ENCODE measurements around the gene SLC16A8. TPM values are rescaled to one million over a fixed set of nuclear protein-coding genes. Genes with fewer than 3 reads are reported as not detected.
"Not testable (repeated sequence)": the region's sequence is repeated elsewhere in the genome, so short reads cannot be mapped to it uniquely, and the experiment has no call there.

SLC16A8 gene
- total RNA-seq, 1 experiment from 2014 or later = not detected

DNA sequence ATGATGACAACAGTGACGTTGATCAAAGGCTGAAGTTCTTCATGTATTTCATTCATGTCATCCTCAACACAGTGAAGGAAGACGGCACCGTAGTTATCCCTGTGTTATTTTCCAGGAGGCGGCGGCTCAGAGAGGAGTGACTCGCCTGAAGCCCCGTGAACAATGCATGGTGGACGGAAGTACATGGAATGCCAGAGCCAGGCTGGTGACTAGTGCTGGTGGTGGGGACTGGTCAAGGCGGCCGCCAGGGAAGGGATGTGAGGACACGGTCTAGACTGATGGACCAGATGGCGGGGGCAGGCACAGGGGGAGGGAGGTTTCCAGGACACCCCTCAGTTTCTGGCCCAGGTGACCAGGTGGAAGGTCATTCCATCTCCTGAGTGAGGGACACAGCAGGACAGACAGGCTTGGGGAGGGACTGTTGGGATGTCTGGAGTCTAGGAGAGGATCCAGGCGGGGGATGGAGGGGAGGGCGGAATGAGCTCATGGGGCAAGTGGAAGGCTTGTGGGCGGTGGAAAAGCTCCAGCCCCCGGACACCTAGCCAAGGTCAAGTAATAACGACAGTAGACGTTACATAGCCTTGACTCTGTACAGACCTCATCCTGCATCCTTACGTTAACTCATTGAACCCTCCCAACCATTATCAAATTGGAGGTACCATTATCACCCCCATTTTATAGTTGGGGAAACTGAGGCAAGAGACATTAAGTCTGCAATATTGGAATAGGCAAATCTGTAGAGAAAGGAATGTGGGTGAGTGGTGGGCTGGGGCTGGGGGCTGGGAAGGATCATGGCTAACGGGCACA, 42.8 kb downstream of the SLC16A8 start:
- intact Hi-C loops (cut with micrococcal nuclease) = no loop called here
- CTCF ChIA-PET = interaction anchor here (1.0 kb wide), 1 partner anchor 11 kb away, joined by 3 read pairs; no protein-coding TSS in a partner anchor

DNA sequence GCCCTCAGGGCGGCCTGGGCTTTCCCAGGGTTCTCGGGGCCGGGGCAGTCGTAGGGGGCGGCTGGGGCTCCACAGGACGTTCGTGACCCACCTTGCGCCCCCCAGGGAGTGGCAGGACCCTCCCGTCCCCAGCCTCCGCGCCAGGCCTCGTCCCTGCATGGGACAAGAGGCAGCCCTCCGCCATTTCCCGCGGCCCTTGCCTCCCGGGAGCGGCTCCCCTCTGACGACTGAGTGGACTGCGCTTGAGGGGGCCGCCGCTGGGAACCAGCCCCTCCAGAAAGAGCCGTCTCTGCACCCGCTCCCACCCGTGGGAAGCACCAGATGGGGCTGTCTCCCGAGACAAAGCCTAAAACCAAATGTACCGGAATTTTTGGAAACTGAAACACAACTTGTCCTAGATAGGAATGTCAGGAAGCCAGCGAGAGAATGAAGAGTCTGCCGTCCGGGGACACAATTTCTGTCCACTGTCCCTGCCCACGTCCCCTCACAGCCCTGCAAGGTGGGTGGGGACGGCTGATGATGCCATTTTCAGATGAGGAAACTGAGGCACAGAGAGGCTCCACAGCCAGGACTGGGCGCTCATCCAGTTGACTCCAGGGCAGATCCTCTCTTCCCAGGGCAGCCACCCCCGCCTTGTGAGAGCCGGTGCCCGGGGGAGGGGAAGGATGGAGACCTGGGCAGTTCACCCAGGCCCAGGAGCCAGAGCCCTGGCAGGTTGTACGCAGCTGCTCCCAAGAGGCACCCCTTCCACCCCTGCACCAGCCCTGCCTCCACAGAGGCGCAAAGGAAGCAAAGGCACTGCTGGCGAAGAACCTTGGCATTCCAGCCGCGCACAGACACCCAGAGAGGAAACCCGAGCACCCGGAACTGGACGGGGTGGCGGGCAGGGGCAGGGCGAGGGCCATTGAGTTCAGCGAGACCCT, 44.8 kb downstream of the SLC16A8 start:
- H3K9me3 Mint-ChIP-seq (ENCODE audit: unreplicated experiment) = no peaks in the 10 kb centered on the region
- intact Hi-C loops (cut with micrococcal nuclease) = no loop called here
- no peak overlapping the region for H3K4me3 Mint-ChIP-seq (ENCODE audit: unreplicated experiment)
- no peaks in the 10 kb centered on the region for H3K27me3 Mint-ChIP-seq (ENCODE audit: insufficient read depth, unreplicated experiment)
- H3K4me1 Mint-ChIP-seq (ENCODE audit: insufficient read depth, unreplicated experiment) = peaks cover 10% of the 10 kb centered on the region
- BruUV-seq (replicated peaks) = no TSS peak
- DNase-seq (ENCODE audit: unreplicated experiment) = no peak
- H3K27ac Mint-ChIP-seq (ENCODE audit: low read depth, unreplicated experiment) = no peak overlapping the region
- TF ChIP-seq, protein P1, sequence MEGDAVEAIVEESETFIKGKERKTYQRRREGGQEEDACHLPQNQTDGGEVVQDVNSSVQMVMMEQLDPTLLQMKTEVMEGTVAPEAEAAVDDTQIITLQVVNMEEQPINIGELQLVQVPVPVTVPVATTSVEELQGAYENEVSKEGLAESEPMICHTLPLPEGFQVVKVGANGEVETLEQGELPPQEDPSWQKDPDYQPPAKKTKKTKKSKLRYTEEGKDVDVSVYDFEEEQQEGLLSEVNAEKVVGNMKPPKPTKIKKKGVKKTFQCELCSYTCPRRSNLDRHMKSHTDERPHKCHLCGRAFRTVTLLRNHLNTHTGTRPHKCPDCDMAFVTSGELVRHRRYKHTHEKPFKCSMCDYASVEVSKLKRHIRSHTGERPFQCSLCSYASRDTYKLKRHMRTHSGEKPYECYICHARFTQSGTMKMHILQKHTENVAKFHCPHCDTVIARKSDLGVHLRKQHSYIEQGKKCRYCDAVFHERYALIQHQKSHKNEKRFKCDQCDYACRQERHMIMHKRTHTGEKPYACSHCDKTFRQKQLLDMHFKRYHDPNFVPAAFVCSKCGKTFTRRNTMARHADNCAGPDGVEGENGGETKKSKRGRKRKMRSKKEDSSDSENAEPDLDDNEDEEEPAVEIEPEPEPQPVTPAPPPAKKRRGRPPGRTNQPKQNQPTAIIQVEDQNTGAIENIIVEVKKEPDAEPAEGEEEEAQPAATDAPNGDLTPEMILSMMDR (IDR thresholded peaks at IDR 0.05; ENCODE audit: unreplicated experiment) = no peak
- CTCF ChIA-PET = no interaction called here
- POLR2A ChIA-PET = no interaction called here
- no peaks in the 10 kb centered on the region for H3K36me3 Mint-ChIP-seq (ENCODE audit: insufficient read depth, unreplicated experiment)

More for the DNA sequence above, 42.8 kb downstream of the SLC16A8 start:
- Mint-ChIP-seq H3K27ac (ENCODE audit: low read depth, unreplicated experiment) (no peak overlapping the region), H3K27me3 (ENCODE audit: insufficient read depth, unreplicated experiment) (no peaks in the 10 kb centered on the region), H3K36me3 (ENCODE audit: insufficient read depth, unreplicated experiment) (no peaks in the 10 kb centered on the region), H3K4me1 (ENCODE audit: insufficient read depth, unreplicated experiment) (no peaks in the 10 kb centered on the region), H3K4me3 (ENCODE audit: unreplicated experiment) (no peak overlapping the region), H3K9me3 (ENCODE audit: unreplicated experiment) (no peaks in the 10 kb centered on the region)
- DNase-seq (ENCODE audit: unreplicated experiment) = no peak
- BruUV-seq (replicated peaks) = no TSS peak
- POLR2A ChIA-PET = no interaction called here
- TF ChIP-seq, protein P1 (IDR thresholded peaks at IDR 0.05; ENCODE audit: unreplicated experiment) = no peak

DNA sequence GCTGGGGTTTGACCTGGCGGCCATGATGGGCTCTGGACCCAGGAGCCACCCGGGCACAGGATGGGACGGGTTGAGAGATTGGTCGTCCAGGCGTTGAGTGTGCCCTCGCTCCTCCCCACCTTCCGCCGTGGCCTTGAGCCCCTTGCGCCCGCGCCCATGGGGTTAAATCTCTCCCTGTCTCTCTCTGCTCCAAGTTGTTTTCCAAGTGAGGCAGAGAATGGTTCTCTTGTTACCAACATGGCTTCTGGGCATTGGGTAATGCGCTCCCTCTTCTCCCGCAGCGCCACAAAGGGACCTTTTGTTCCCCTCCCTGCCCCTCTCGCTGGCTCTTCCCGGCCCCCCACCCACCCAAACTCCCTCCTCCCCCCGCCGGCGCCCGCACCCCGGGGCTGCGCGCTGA, 45.6 kb downstream of the SLC16A8 start:
- Mint-ChIP-seq H3K4me3 (ENCODE audit: unreplicated experiment) (no peak overlapping the region), H3K27me3 (ENCODE audit: insufficient read depth, unreplicated experiment) (no peaks in the 10 kb centered on the region), H3K4me1 (ENCODE audit: insufficient read depth, unreplicated experiment) (peaks cover 15% of the 10 kb centered on the region), H3K36me3 (ENCODE audit: insufficient read depth, unreplicated experiment) (no peaks in the 10 kb centered on the region), H3K9me3 (ENCODE audit: unreplicated experiment) (no peaks in the 10 kb centered on the region), H3K27ac (ENCODE audit: low read depth, unreplicated experiment) (no peak overlapping the region)
- CTCF ChIA-PET = interaction anchor here (1.7 kb wide), 1 partner anchor 14 kb away, joined by 6 read pairs; no protein-coding TSS in a partner anchor
- intact Hi-C loops (cut with micrococcal nuclease) = no loop called here
- DNase-seq (ENCODE audit: unreplicated experiment) = no peak
- TF ChIP-seq, protein P1 (IDR thresholded peaks at IDR 0.05; ENCODE audit: unreplicated experiment) = no peak
- no TSS peak for BruUV-seq (replicated peaks)
- POLR2A ChIA-PET = no interaction called here

DNA sequence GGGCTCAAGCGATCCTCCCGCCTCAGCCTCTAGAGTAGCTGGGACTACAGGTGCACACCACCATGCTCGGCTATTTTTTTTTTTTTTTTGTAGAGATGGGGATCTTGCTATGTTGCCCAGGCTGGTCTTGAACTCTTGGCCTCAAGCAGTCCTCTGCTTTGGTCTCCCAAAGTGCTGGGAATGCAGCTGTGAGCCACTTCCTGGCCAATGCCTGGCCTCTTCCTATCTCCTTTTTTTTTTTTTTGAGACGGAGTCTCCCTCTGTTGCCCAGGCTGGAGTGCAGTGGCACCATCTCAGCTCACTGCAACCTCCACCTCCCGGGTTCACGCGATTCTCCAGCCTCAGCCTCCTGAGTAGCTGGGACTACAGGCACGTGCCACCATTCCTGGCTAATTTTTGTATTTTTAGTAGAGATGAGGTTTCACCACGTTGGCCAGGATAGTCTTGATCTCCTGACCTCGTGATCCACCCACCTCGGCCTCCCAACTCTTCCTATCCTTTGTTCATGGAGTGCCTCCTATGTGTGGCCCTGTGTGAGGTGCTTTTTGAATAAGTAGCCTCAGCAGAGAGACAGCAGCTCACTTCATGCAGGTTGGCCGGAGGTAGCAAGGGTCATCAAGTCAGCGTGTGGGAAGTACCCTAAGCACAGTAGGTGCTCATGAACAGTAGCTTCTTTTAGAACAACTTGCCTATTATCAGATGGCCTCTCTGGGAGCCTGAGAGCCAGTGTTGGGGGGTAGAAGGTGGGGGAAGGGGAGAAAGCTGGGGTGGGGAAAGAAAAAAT, 46.4 kb downstream of the SLC16A8 start:
- H3K36me3 Mint-ChIP-seq (ENCODE audit: insufficient read depth, unreplicated experiment); H3K9me3 Mint-ChIP-seq (ENCODE audit: unreplicated experiment); POLR2A ChIA-PET; BruUV-seq (replicated peaks); H3K4me3 Mint-ChIP-seq (ENCODE audit: unreplicated experiment); DNase-seq (ENCODE audit: unreplicated experiment); intact Hi-C loops (cut with micrococcal nuclease); H3K27ac Mint-ChIP-seq (ENCODE audit: low read depth, unreplicated experiment); H3K27me3 Mint-ChIP-seq (ENCODE audit: insufficient read depth, unreplicated experiment): not testable (repeated sequence)
- peaks cover 21% of the 10 kb centered on the region for H3K4me1 Mint-ChIP-seq (ENCODE audit: insufficient read depth, unreplicated experiment)
- CTCF ChIA-PET = interaction anchor here (1.2 to 1.7 kb wide), 2 partner anchors 15 to 16 kb away, joined by 3 to 6 read pairs; no protein-coding TSS in a partner anchor

All from MCF 10A (cell line).